Measurements from ENCODE around the gene P2RX7. TPM values are rescaled to one million over a fixed set of nuclear protein-coding genes. Genes with fewer than 3 reads are reported as not detected.

The P2RX7 gene
- total RNA-seq, 1 experiment from 2014 or later: 0.23 TPM

DNA sequence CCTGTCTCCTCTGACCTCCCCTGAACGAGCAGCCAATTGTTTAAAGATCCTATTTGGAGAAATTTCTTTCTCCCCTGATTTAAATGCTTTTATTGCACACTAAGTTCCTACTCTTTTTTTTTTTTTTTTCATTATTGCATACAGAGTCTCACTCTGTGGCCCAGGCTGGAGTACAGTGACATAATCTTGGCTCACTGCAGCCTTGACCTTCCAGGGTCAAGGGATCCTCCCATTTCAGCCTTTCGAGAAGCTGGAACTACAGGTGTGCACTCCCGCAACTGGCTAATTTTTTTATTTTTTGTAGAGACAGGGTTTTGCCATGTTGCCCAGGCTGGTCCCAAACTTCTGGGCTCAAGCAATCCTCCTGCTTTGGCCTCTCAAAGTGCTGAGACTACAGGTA lies 5.2 kb upstream of the P2RX7 start:
- intact Hi-C loops (cut with micrococcal nuclease; ENCODE audit: unreplicated experiment): no loop called here
- no TSS peak for BruUV-seq (replicated peaks)
- no peak for DNase-seq (ENCODE audit: low read depth, low spot score)
- Histone ChIP-seq H3K27ac (ENCODE audit: low read length) (no peak overlapping the region), H3K36me3 (ENCODE audit: control insufficient read depth, insufficient read depth, low read length) (no peaks in the 10 kb centered on the region), H3K9me3 (ENCODE audit: control insufficient read depth, insufficient read depth, low read depth, low read length) (no peaks in the 10 kb centered on the region), H3K27me3 (ENCODE audit: control insufficient read depth, insufficient read depth, low read length) (no peaks in the 10 kb centered on the region), H3K4me1 (ENCODE audit: control insufficient read depth, insufficient read depth, low read length) (no peaks in the 10 kb centered on the region), H3K4me3 (ENCODE audit: low read depth in 2 of 2, low read length in 2 of 2) (no peak overlapping the region)
- TF ChIP-seq, protein P1, sequence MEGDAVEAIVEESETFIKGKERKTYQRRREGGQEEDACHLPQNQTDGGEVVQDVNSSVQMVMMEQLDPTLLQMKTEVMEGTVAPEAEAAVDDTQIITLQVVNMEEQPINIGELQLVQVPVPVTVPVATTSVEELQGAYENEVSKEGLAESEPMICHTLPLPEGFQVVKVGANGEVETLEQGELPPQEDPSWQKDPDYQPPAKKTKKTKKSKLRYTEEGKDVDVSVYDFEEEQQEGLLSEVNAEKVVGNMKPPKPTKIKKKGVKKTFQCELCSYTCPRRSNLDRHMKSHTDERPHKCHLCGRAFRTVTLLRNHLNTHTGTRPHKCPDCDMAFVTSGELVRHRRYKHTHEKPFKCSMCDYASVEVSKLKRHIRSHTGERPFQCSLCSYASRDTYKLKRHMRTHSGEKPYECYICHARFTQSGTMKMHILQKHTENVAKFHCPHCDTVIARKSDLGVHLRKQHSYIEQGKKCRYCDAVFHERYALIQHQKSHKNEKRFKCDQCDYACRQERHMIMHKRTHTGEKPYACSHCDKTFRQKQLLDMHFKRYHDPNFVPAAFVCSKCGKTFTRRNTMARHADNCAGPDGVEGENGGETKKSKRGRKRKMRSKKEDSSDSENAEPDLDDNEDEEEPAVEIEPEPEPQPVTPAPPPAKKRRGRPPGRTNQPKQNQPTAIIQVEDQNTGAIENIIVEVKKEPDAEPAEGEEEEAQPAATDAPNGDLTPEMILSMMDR (IDR thresholded peaks at IDR 0.05): no peak
- TF ChIP-seq, protein P2, sequence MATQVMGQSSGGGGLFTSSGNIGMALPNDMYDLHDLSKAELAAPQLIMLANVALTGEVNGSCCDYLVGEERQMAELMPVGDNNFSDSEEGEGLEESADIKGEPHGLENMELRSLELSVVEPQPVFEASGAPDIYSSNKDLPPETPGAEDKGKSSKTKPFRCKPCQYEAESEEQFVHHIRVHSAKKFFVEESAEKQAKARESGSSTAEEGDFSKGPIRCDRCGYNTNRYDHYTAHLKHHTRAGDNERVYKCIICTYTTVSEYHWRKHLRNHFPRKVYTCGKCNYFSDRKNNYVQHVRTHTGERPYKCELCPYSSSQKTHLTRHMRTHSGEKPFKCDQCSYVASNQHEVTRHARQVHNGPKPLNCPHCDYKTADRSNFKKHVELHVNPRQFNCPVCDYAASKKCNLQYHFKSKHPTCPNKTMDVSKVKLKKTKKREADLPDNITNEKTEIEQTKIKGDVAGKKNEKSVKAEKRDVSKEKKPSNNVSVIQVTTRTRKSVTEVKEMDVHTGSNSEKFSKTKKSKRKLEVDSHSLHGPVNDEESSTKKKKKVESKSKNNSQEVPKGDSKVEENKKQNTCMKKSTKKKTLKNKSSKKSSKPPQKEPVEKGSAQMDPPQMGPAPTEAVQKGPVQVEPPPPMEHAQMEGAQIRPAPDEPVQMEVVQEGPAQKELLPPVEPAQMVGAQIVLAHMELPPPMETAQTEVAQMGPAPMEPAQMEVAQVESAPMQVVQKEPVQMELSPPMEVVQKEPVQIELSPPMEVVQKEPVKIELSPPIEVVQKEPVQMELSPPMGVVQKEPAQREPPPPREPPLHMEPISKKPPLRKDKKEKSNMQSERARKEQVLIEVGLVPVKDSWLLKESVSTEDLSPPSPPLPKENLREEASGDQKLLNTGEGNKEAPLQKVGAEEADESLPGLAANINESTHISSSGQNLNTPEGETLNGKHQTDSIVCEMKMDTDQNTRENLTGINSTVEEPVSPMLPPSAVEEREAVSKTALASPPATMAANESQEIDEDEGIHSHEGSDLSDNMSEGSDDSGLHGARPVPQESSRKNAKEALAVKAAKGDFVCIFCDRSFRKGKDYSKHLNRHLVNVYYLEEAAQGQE (IDR thresholded peaks at IDR 0.05; ENCODE audit: insufficient read depth in 1 of 2, low read depth in 2 of 2, low read length in 1 of 2): no peak
- TF ChIP-seq POLR2AphosphoS5 (IDR thresholded peaks at IDR 0.05; ENCODE audit: low read depth, low read length) (no peak), SIN3A (IDR thresholded peaks at IDR 0.05; ENCODE audit: borderline replicate concordance, insufficient read depth, low read depth, low read length) (no peak), TCF7L2 (IDR thresholded peaks at IDR 0.05; ENCODE audit: low read depth, low read length) (no peak)
- POLR2A ChIA-PET: no interaction called here
- ATAC-seq: no peak
- CTCF ChIA-PET: no interaction called here
- in situ Hi-C loops (cut with HindIII; ENCODE audit: low pct_unique_long_range_greater_than_20kb, low sequenced_read_pairs): no loop called here

DNA sequence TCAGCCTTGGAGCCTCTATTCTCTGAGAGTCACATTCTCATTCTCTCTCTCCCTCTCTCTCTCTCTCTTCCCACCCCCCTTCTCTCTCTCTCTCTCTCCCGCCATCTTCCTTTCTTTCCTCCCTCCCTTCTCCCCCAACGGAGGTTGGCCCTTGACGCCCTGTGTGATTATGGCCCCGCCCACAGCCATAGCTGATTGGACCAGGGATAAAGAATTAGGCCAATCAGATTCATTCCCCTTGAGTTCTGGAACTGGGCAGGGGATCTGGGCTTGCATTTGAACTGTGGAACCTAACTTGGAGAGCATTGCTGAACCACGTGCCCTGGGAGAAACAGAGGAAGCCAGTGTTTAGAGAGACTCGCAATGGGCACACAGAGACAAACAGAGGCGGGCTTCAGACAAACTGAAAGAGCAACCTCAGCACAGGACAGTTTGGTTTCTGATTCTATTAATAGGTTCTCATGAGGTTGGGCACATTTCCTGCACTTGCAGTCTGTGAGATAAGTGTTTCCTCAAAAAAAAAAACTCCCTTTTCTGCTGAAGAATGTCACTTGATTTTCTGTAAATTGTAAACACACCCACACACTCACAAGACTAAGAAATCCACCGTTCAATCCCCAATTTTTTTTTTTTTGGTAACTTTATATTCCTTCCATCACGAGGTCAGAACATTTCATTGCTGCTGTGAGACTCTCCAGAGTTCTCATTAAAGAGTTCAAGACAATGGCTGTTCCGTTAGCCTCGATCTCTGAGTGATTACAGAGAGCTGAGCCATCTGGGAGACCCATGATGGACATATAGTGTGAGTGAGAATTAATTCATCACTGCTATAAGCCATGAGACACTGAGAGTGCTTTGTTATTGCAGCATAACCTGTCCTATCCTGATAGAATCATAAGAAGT lies 3.5 kb upstream of the P2RX7 start:
- Histone ChIP-seq H3K9me3 (ENCODE audit: control insufficient read depth, insufficient read depth, low read depth, low read length) (no peaks in the 10 kb centered on the region), H3K27me3 (ENCODE audit: control insufficient read depth, insufficient read depth, low read length) (no peaks in the 10 kb centered on the region), H3K4me1 (ENCODE audit: control insufficient read depth, insufficient read depth, low read length) (no peaks in the 10 kb centered on the region), H3K27ac (ENCODE audit: low read length) (no peak overlapping the region), H3K36me3 (ENCODE audit: control insufficient read depth, insufficient read depth, low read length) (no peaks in the 10 kb centered on the region), H3K4me3 (ENCODE audit: low read depth in 2 of 2, low read length in 2 of 2) (no peak overlapping the region)
- ChIA-PET CTCF (interaction anchor here (0.6 kb wide), 1 partner anchor 91 kb away, joined by 4 read pairs; no protein-coding TSS in a partner anchor), POLR2A (no interaction called here)
- in situ Hi-C loops (cut with HindIII; ENCODE audit: low pct_unique_long_range_greater_than_20kb, low sequenced_read_pairs) (no loop called here), intact Hi-C loops (cut with micrococcal nuclease; ENCODE audit: unreplicated experiment) (no loop called here)
- no TSS peak for BruUV-seq (replicated peaks)
- TF ChIP-seq, protein P1 (IDR thresholded peaks at IDR 0.05): no peak
- TF ChIP-seq TCF7L2 (IDR thresholded peaks at IDR 0.05; ENCODE audit: low read depth, low read length) (no peak), SIN3A (IDR thresholded peaks at IDR 0.05; ENCODE audit: borderline replicate concordance, insufficient read depth, low read depth, low read length) (no peak), POLR2AphosphoS5 (IDR thresholded peaks at IDR 0.05; ENCODE audit: low read depth, low read length) (no peak)
- TF ChIP-seq, protein P2 (IDR thresholded peaks at IDR 0.05; ENCODE audit: insufficient read depth in 1 of 2, low read depth in 2 of 2, low read length in 1 of 2): no peak
- ATAC-seq (no peak), DNase-seq (ENCODE audit: low read depth, low spot score) (no peak)

Measured in Panc1 (cell line).